Endothelial cell of umbilical vein (primary cell): ENCODE results near the gene ASAP2. TPM values are rescaled to one million over a fixed set of nuclear protein-coding genes. Genes with fewer than 3 reads are reported as not detected.

Source experiments
- BruUV-seq: library from RNA; stranded (reverse); fragments of 400-500 nt; replicated peaks from 2 replicates; lab custom pipeline; 2021; lab: Mats Ljungman, UMichigan
- CTCF ChIA-PET: fragments of 300-600, 350-600 bp; sonication (Branson Sonifier 250); formaldehyde crosslinking; loops from one replicate; lab custom pipeline; 2021; ENCODE audit warnings: antibody characterized with exemption, inconsistent platforms; lab: Charles Lee
- POLR2A ChIA-PET: fragments of 300-600, 350-600 bp; sonication (Branson Sonifier 250); formaldehyde crosslinking; loops from one replicate; lab custom pipeline; 2021; ENCODE audit warnings: antibody characterized with exemption, inconsistent platforms; lab: Charles Lee
- DNase-seq: peaks from one replicate; pipeline ENCODE4 v3.0.0-alpha.2; 2011; ENCODE audit warnings: low read depth, low spot score
- FAIRE-seq: peaks from 2 replicates; lab custom pipeline; 2011; peaks lifted over from hg19 to GRCh38; lab: Jason Lieb, UNC
- H2AFZ ChIP-seq: 2 replicates; pipeline ENCODE4 v1.6.0; 2012; ENCODE audit warnings: low read depth, low read length, control low read depth, inconsistent platforms
- H3K27ac ChIP-seq: 2 replicates; pipeline ENCODE4 v1.5.1; 2011; ENCODE audit warnings: low read depth, mild to moderate bottlenecking, control low read depth, low read length, moderate library complexity; ENCODE audit not compliant: insufficient read depth
- H3K27me3 ChIP-seq, 2 experiments: 2 replicates each; pipeline versions ENCODE4 v1.6.0 to v1.6.1; 2011; ENCODE audit warnings: low read length in 2 of 2, mixed read lengths in 1 of 2; ENCODE audit not compliant: control insufficient read depth in 2 of 2, insufficient read depth in 2 of 2
- H3K36me3 ChIP-seq, 2 experiments: 2 replicates in 1 of 2; 3 replicates in 1 of 2; pipeline ENCODE4 v1.5.1; 2011; ENCODE audit warnings: low read length in 2 of 2, mild to moderate bottlenecking in 1 of 2, moderate library complexity in 1 of 2; ENCODE audit not compliant: control insufficient read depth in 2 of 2, insufficient read depth in 2 of 2; ENCODE audit errors: extremely low read depth in 1 of 2
- H3K4me1 ChIP-seq: 3 replicates; pipeline ENCODE4 v1.5.1; 2011; ENCODE audit warnings: mild to moderate bottlenecking, low read length; ENCODE audit not compliant: control insufficient read depth, insufficient read depth; ENCODE audit errors: extremely low read depth
- H3K4me2 ChIP-seq: 2 replicates; pipeline ENCODE4 v1.6.1; 2011; ENCODE audit warnings: low read length, control low read depth, mixed read lengths; ENCODE audit not compliant: insufficient read depth
- H3K4me3 ChIP-seq, 3 experiments: fragments of 200-600 bp in 1 of 3; sonication (generic), shearing (Covaris generic) in 1 of 3; replicated peaks in 1 of 3; 2 replicates each; pipeline ENCODE4 v1.5.1; 2011 to 2016; ENCODE audit warnings: control low read depth in 3 of 3, low read length in 3 of 3, mild to moderate bottlenecking in 2 of 3, inconsistent platforms in 1 of 3, low read depth in 1 of 3, moderate library complexity in 1 of 3; ENCODE audit not compliant: insufficient read depth in 1 of 3
- H3K79me2 ChIP-seq: 2 replicates; pipeline ENCODE4 v1.6.0; 2012; ENCODE audit warnings: low read length, inconsistent platforms; ENCODE audit not compliant: control insufficient read depth, insufficient read depth
- H3K9ac ChIP-seq: replicated peaks from 2 replicates; pipeline ENCODE3; 2011; ENCODE audit warnings: low read length, control low read depth; ENCODE audit not compliant: insufficient read depth; ENCODE audit errors: extremely low read depth
- H3K9me1 ChIP-seq: replicated peaks from 3 replicates; pipeline ENCODE4 v1.6.0; 2011; ENCODE audit warnings: mild to moderate bottlenecking, low read length; ENCODE audit not compliant: control insufficient read depth, insufficient read depth; ENCODE audit errors: extremely low read depth
- H3K9me3 ChIP-seq: replicated peaks from 2 replicates; pipeline ENCODE4 v1.5.1; 2012; ENCODE audit warnings: low read length, inconsistent platforms; ENCODE audit not compliant: control insufficient read depth, insufficient read depth
- H4K20me1 ChIP-seq: replicated peaks from 2 replicates; pipeline ENCODE3; 2011; ENCODE audit warnings: mild to moderate bottlenecking, low read length; ENCODE audit not compliant: control insufficient read depth, insufficient read depth; ENCODE audit errors: extremely low read depth
- EZH2 ChIP-seq: IDR thresholded peaks from 2 replicates; pipeline ENCODE4 v1.6.1; 2012; ENCODE audit warnings: borderline replicate concordance, low read depth, mild to moderate bottlenecking, moderate library complexity, low read length, inconsistent platforms; ENCODE audit not compliant: severe bottlenecking
- FOS ChIP-seq: IDR thresholded peaks from 2 replicates; pipeline ENCODE4 v1.6.1; 2011; ENCODE audit warnings: mild to moderate bottlenecking, low read length, moderate library complexity, borderline replicate concordance; ENCODE audit not compliant: insufficient read depth
- GATA2 ChIP-seq: IDR thresholded peaks from 2 replicates; pipeline ENCODE4 v1.7.0; 2011; ENCODE audit warnings: low read depth, mild to moderate bottlenecking, moderate library complexity, mixed read lengths, low read length; ENCODE audit not compliant: insufficient read length, insufficient read depth
- JUN ChIP-seq: IDR thresholded peaks from 2 replicates; pipeline ENCODE4 v1.6.1; 2011; ENCODE audit warnings: borderline replicate concordance, low read depth; ENCODE audit not compliant: insufficient read length, insufficient read depth
- MAX ChIP-seq: IDR thresholded peaks from 2 replicates; pipeline ENCODE4 v1.6.1; 2011; ENCODE audit not compliant: insufficient read depth, insufficient read length
- MYC ChIP-seq: IDR thresholded peaks from one replicate; pipeline ENCODE4 v1.6.1; 2011; ENCODE audit warnings: mild to moderate bottlenecking, low read depth, low read length
- POLR2A ChIP-seq: IDR thresholded peaks from 2 replicates; pipeline ENCODE4 v1.6.1; 2012; ENCODE audit warnings: low read depth, mild to moderate bottlenecking, control low read depth, low read length
- POLR2AphosphoS5 ChIP-seq: IDR thresholded peaks from 2 replicates; pipeline ENCODE4 v1.6.1; 2012; ENCODE audit warnings: low read depth, mild to moderate bottlenecking, control low read depth, low read length, moderate library complexity; ENCODE audit not compliant: insufficient read depth
- dilution Hi-C: fragments of 300-500 bp; cut with MboI; formaldehyde crosslinking; loops from one replicate; pipeline ENCODE4 v1.15.0; 2019; ENCODE audit warnings: low sequenced_read_pairs; ENCODE audit not compliant: extremely low pct_ligation_motif_present
- intact Hi-C: fragments of 100-400 bp; cut with micrococcal nuclease; formaldehyde crosslinking; loops from one replicate; pipeline ENCODE4 v1.10.0; 2022
- polyA plus RNA-seq, 4 experiments: library from polyadenylated mRNA; depleted of rRNA in 3 of 4; stranded (reverse) in 3 of 4; unstranded in 1 of 4; fragments of >200 nt; gene quantifications; 2 replicates each; pipeline versions ENCODE4 v1.2.1 to v1.2.3, GENCODE V29; 2011 to 2012; ENCODE audit warnings: missing spikeins in 1 of 4
- total RNA-seq: library from RNA; stranded (reverse); gene quantifications from 2 replicates; pipeline ENCODE4 v1.2.3, GENCODE V29; 2021
- TF ChIP-seq, protein P1 (sequence below), 2 donors: IDR thresholded peaks; 1 replicate in 1 of 2; 2 replicates in 1 of 2; pipeline ENCODE4 v1.5.1; 2011; ENCODE audit warnings: low read length in 2 of 2, mild to moderate bottlenecking in 2 of 2, moderate library complexity in 2 of 2, control low read depth in 1 of 2, inconsistent platforms in 1 of 2, low read depth in 1 of 2; ENCODE audit not compliant: insufficient read depth in 1 of 2; ENCODE audit errors: extremely low read depth in 1 of 2

The ASAP2 gene
- total and polyA plus RNA-seq, 2 donors (not counting 3 experiments of a cell fraction or from before 2014, with no cell fraction given), result 31.1 to 79.2 TPM

GRCh38 chr2:9174771-9175437 is 31.7 kb upstream of the ASAP2 start:
- H3K36me3 ChIP-seq, result no peaks in the 10 kb centered on the region
- peaks cover 20% of the 10 kb centered on the region for H3K4me1 ChIP-seq
- dilution Hi-C loops, result loop anchor here (25.0 kb wide), 1 partner anchor 187 kb away; no protein-coding TSS in a partner anchor
- intact Hi-C loops, result loop anchor here (1.0 kb wide), 1 partner anchor 26 kb away; no protein-coding TSS in a partner anchor
- H3K27me3 ChIP-seq, result no peaks in the 10 kb centered on the region
- no peak overlapping the region for H3K9ac ChIP-seq
- H3K9me3 ChIP-seq, result no peaks in the 10 kb centered on the region
- peak; percentile 79 for FAIRE-seq
- H3K79me2 ChIP-seq, result no peaks in the 10 kb centered on the region
- peak; percentile 64 for DNase-seq
- POLR2A ChIA-PET, result interaction anchor here (0.5 to 0.6 kb wide), 2 partner anchors 159 to 323 kb away, joined by 3 to 7 read pairs; no protein-coding TSS in a partner anchor
- no TSS peak for BruUV-seq
- TF ChIP-seq MYC (no peak), FOS (peak; percentile 45)
- H3K4me2 ChIP-seq, result no peak overlapping the region
- H3K4me3 ChIP-seq, result no peak overlapping the region
- no peaks in the 10 kb centered on the region for H3K9me1 ChIP-seq
- no peak overlapping the region for H3K27ac ChIP-seq
- no peaks in the 10 kb centered on the region for H4K20me1 ChIP-seq
- CTCF ChIA-PET, result interaction anchor here (0.6 to 1.1 kb wide), 7 partner anchors 9 to 158 kb away, joined by 3 to 6 read pairs (median 3); no protein-coding TSS in a partner anchor
- no peak overlapping the region for H2AFZ ChIP-seq

DNA sequence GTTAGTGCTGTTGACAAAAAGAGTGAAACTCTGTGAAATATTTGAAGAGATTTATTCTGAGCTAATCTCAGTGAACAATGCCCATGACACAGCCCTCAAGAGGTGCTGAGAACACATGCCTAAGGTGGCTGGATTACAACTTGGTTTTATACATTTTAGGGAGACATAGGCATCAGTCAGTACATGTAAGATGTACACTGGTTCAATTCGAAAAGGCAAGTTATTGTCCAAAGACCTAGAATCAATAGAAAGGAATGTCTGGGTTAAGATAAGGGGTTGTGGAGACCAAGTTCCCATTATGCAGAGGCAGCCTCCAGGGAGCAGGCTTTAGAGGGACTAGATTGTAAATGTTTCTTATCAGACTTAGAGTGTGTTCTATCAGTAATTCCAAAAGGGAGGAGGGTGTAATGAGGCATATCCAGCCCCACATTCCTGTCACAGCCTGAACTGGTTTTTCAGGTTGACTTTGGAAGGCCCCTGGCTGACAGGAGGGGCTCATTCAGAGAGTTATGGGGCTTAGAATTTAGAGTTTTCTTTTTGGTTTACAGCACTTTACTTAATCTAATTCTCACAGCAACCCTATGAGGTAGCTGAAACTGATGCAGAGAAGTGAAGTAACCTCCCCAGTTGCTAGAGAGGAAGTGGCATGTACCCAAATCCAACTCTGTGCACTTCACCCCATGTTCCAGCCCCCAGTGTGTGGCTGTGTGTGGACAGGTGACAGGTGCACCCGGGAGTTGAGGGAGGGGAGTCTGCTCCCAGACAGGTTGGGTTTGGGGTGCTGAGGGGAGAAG is 28.3 kb upstream of the ASAP2 start:
- CTCF ChIA-PET, result interaction anchor here (0.8 to 2.6 kb wide), 7 partner anchors 11 to 162 kb away, joined by 3 to 9 read pairs (median 3); no protein-coding TSS in a partner anchor
- intact Hi-C loops (loop anchor here (2.0 kb wide), 2 partner anchors 22 to 36 kb away; no protein-coding TSS in a partner anchor), dilution Hi-C loops (no loop called here)
- Histone ChIP-seq H3K9ac (no peak overlapping the region), H3K9me1 (no peaks in the 10 kb centered on the region), H2AFZ (peak overlapping the region; percentile 84), H3K9me3 (no peaks in the 10 kb centered on the region), H3K4me1 (peaks cover 25% of the 10 kb centered on the region), H3K4me3 (no peak overlapping the region), H3K27me3 (no peaks in the 10 kb centered on the region), H4K20me1 (no peaks in the 10 kb centered on the region), H3K36me3 (no peaks in the 10 kb centered on the region), H3K79me2 (no peaks in the 10 kb centered on the region), H3K4me2 (no peak overlapping the region), H3K27ac (peak overlapping the region; percentile 91)
- BruUV-seq, result no TSS peak
- no peak for FAIRE-seq
- TF ChIP-seq MYC, result no peak
- TF ChIP-seq POLR2AphosphoS5, result no peak
- no peak for TF ChIP-seq FOS
- no peak for TF ChIP-seq EZH2
- TF ChIP-seq MAX, result no peak
- TF ChIP-seq JUN, result no peak
- no peak for TF ChIP-seq GATA2
- TF ChIP-seq, protein P1, sequence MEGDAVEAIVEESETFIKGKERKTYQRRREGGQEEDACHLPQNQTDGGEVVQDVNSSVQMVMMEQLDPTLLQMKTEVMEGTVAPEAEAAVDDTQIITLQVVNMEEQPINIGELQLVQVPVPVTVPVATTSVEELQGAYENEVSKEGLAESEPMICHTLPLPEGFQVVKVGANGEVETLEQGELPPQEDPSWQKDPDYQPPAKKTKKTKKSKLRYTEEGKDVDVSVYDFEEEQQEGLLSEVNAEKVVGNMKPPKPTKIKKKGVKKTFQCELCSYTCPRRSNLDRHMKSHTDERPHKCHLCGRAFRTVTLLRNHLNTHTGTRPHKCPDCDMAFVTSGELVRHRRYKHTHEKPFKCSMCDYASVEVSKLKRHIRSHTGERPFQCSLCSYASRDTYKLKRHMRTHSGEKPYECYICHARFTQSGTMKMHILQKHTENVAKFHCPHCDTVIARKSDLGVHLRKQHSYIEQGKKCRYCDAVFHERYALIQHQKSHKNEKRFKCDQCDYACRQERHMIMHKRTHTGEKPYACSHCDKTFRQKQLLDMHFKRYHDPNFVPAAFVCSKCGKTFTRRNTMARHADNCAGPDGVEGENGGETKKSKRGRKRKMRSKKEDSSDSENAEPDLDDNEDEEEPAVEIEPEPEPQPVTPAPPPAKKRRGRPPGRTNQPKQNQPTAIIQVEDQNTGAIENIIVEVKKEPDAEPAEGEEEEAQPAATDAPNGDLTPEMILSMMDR (IDR thresholded peaks at IDR 0.05; ENCODE audit: extremely low read depth in 1 of 2, insufficient read depth in 1 of 2, low read depth in 1 of 2, low read length in 2 of 2), result no peak
- TF ChIP-seq POLR2A, result no peak
- DNase-seq, result no peak
- POLR2A ChIA-PET, result interaction anchor here (0.8 kb wide), 1 partner anchor 1033 kb away, joined by 7 read pairs; no protein-coding TSS in a partner anchor
